GM18526 (cell line): Measurements from ENCODE around the gene SH3BP2.

ENCODE experiments used
- POLR2A ChIP-seq: IDR thresholded peaks from 3 replicates; pipeline ENCODE4 v1.6.1; 2011; ENCODE audit not compliant: insufficient read length; ENCODE audit errors: extremely low read depth

SH3BP2 gene

DNA sequence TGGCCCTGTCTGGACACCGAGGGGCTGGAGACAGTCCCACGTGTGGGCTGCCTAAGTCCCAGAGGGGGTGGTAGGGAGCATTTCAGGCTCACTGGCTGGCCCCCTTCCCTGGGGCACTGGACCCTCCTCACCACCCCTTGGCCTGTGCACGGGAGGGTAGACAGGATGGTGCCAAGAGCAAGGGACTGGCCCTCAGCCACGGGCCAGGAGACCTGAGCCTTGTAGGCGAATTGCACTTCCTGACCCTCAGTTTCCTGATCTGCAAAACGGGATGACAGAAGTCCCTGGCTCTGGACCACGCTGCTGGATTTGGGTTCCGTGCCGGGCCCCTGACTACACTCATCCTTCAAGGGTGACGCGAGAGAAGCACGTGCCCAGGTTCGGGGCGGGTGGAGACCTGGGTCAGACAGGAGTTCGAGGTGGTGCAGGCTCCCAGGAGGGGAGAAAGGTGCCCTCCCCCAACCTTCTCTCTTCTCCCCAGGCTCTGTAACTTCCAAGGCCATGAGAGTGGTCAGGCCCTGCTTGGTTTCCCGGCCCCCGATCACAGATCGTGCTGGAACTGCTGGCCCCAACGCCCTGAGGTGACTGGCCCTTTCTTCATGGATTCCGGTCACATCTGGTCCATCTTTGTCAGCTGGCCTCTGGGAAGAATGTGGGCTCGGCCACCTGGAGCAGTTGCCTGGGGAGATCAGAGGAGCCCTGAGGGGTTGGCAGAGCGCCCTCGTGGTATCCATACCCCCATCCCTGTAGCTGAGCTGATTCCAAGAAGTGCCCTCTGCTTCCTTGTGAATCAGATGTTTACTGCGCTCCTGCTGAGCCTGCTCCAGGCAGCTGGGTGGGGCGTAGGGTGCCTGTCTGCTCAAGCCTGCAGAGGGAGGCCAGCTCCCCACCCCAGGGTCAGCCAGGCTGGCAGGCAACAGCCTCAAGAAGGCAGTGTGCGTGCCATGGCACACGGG is 3.3 kb downstream of the SH3BP2 start:
- no peak for TF ChIP-seq POLR2A

DNA sequence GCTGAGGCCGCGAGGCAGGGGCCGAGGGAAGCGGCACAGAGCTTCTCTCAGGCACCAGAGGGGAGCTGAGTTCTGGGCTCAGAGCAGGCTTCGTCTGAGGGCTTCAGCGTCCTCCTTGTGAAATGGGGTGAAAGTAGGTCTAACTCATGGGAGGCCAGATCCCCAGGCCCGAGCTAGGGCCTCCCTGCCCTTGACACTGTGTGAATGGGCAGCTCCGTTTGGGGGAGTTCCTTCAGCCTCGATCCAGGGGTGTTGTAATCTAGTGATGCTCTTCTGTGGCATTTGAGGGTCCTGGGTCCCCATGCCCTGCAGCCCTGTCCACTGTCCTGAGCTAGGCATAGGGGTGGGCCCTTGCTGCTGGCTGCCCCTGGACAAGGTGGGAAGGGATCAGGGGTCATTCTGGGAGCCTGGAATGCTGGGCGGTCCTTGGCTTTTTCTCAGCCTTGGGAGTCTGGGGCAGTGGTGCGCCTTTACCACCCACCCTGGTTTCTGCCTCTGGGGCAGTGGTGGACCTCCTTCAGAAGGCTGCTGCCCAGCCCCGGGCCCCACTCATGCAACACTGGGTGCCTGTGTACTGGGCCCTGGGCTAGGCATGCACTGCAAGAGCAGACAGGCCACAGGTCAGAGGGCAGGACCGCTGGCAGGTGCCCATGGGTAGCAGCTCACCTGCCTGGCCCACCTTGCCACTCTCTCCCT is 4.1 kb downstream of the SH3BP2 start:
- TF ChIP-seq POLR2A: no peak

DNA sequence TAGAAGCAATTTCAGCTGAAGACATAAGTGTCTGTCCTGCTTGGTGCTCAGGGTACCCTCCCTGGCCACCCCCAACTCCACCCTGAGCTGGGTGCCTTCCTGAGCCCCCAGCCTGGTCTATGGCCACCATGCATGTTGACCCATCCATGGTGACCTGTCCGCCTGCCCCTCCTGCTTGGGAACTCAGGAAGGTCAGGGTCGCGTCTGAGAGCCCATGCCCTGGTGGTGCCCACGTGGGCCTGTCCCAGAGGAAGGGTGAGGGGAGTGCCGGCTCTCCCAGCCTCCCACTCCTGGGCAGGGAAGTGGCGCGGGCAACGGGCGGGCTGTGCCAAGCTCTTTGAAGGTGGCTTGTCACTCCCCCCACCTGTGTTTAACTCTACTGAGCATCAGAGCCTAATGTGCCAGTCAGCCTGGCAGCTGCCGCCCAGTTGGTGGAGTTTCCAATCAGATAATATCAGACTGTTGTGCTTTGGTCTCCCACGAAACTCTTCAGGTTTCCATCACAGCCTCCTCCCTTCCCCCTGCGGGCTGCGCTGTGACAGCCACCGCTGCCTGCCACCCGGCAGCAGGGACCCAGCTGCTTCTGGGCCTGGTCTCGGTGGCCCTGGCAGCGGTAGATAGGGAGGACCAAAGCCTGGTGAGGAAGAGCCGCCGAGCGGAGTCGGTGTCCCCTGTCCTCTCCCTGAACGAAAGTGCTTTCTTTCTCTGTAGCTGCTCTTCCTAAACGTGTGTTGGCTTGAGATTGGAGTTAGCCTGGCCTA is 4.8 kb downstream of the SH3BP2 start:
- TF ChIP-seq POLR2A: no peak

DNA sequence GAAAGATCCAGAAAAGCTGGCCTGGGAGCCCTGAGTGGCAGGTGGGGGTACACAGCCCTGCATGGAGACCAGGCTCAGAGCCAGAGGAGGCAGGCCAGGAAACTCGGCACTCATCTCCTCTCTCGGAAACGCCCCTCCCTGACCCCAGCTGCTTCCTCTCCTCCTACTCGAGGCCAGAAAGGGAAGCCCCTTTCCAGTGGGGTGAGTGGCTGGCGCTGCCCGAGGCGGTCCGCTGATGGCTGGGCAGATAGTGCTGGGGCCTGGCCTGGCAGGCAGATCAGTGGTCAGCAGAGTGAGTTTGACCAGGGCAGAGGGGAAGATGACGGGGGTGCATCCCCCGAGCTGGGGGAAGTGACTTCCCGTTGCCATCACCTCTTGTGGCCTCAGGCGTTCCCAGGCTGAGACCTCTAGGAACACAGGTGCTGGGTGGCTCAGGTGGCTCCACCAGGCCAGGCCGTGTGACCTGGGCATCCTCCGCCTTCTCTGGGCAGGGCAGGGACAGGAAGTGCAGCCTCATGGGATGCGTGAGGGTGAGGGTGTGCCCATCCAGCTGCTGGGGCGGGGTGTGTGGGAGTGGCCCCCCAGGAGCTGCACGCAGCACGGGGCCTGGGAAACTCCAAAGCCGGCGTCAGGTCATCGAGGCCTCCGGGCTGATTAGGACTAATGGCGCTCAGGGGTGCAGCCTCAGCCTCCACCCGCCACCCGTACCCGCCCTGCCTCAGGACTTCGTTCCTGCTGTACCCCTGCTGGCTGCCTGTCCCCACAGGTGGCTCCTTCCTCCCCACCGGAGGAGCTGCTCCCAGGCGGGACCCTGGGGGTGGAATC is 5.7 kb downstream of the SH3BP2 start:
- peak; percentile 29 for TF ChIP-seq POLR2A

DNA sequence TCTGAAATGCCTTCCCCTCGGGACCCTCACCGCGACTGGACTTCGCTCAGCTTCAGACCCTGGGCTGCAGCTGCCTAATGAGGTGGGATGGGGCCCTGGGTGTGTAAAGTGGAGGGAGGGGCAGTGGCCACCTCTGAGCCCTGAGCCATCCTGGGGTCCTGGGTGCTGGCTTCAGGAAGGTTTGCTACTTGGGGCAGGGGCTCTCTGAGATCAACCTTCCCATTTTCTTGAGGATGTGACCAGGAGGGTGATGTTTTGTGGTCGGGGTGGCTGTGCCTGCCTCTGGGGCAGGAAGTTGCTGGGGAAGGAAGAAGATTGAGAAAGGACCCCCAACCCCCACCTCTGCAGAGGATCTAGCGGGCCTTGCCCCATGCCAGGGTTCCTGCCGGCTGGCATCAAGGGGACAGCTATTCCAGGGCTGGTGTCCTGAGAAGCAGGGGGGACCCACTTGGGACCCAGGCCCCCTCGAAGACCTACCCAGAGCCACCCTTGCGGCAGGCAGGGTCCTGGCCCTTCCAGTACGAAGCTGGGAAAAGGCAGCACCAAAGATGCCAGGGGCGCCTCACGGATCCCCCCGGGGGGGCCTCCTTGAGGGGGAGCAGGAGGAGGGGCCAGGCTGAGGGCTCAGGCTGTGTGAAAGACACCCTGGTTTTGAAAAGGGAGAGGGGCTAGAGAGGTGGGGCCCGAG is 6.5 kb downstream of the SH3BP2 start:
- TF ChIP-seq POLR2A: no peak

DNA sequence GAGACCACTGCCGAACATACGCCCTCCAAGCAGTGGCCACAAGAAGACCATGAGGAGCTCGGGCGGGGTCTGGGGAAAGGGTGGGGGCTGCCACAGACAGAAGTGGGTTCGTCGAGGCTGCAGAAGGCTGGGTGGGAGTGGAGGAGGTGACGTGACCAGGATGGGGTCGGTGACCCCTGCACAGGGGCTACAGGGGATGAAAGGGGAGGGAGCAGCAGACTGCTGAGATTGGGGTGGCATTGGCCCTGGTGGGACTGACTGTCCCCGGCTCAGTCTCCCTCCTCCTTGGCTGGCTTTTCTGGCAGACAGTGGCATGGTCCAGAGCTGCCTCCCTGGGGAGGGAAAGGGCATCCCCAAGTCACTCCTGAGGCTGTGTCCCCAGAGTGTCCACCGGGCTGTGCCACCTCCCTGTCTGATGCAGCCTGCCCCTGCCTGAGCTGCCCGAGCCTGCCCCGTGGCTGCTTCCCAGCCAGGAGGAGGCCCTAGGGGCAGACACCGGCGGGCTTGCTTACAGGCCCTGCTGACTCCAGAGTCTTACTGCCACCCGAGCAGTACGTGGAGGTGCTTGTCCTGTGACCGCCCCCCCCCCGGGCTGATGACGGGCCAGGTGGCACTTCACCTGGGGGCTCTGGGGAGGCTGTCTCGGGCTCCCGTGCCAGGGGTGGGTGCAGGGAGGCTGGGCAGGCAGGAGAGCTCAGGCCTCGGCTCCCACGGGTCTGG is 7.2 kb downstream of the SH3BP2 start:
- TF ChIP-seq POLR2A: no peak

DNA sequence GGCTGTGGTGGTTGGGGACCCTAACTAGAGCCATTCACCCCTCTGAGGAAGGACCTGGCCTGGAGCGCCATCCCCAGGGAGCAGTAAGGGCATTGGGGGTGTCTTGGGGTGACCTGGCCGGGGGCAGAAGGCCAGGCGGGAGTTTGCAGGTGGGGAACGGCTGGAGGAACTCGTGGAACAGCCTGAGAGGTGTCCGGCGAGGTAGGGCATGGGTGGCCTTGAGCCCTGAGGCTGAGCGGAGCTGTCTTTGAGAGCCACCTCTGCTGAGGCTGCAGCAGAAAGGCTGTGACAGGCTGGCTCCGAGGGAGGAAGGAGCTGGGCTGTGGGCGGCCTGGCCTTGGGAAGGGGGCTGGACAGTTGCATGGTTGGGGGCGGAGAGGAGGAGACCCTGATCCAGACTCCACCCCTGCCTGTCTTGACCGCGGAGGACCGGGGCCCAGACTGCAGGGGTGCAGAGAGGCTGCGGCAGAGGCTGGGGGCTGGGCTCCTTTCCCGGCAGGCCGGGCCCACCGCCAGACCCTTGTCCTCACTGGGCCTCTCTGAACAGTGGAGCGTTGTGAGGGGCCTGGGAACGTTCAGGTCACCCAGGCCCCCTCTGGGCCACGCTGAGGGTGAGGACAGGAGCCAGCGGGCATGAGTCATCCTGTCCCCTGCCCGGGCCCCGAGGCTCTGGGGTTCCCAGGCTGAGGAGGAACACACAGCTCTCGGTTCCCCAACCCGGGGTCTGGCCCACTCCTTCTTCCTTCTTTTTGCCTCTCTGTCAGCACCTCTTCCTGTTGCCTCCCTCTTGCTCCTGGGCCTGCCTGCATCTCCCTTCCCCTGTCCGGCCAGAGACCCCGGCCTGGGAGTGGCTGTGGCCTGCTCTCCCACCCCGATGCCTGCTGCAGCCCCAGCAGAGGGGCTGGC is 8.1 kb downstream of the SH3BP2 start:
- TF ChIP-seq POLR2A: peak; percentile 24

DNA sequence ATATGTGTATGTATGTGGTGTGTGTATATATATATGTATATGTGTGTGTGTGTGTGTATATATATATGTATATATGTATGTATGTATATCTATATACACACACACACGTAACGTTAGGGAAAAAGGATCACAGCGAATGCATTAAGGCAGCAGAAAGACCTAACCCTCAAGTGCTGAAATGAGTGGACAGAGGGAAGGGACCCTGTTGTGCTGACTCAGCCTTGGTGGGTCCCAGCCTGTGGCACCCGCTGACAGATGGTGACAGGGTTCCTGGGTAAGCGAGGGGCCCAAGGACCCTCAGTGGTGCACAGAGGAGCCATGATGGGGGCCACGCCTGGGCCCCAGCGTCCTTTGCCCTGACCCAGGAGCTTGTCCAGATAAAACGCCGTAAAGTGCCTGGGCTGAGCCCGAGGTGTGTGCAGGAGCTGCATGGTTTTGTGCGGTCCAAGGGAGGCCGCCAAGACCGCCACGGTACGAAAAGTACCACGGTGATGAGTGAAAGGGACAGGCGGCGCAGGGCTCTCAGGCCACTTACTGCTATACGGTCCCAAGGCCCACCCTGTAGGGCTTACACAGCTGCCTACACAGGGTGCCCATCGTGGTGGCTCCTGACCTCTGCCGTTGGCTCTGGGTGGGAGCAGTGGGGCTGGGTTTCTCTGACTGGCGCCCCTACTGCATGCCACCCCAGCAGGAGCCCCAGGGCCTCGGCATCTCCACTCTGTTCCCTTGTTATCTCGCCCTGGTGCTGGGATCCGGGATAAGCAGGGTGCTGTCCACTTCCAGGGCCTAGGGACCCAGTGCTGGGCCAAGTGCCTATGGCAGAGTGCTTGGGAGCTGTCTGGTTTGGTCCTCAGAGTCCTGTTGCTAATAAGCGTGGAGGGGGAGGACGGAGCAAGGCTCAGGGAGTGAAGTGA is 10.0 kb downstream of the SH3BP2 start:
- no peak for TF ChIP-seq POLR2A

DNA sequence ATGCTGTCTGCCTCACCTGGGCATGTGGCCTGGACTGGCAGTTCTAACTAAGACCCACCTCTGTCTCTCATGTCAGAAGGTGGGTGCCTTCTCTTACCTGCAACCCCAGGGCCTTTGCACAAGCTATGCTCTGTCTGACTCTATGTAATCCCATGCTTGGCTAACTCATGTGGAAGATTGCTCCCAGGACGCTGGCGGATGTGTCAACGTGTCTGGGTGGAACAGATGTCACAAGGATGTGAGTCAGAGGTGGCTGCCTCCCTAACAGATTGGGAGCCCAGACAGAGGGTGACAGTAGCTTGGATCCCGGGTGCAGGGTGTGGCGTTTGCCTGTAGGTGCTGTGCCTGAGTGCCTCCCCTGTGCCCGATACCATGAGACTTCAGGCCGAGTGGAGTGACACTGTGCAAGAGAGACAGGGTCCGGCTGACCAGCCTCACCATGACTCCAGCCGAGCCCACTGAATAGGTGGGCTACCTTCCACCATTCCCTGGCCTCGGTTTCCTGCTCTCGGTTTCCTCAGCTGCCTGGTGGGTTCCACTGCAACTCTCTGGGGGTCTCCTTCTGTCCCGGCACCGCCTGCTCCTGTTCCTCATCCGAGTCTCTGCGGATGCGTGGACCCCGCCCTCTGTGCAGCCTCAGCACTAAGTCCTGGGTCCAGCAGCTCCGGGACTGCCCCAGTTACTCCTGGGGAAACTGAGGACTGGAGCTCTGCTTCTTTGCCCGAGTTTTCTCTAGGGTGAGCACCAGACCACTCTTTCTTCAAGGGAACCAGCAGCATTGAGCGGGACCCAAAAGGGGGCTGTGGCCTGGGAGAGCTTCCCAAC is 11.0 kb downstream of the SH3BP2 start:
- TF ChIP-seq POLR2A: no peak

DNA sequence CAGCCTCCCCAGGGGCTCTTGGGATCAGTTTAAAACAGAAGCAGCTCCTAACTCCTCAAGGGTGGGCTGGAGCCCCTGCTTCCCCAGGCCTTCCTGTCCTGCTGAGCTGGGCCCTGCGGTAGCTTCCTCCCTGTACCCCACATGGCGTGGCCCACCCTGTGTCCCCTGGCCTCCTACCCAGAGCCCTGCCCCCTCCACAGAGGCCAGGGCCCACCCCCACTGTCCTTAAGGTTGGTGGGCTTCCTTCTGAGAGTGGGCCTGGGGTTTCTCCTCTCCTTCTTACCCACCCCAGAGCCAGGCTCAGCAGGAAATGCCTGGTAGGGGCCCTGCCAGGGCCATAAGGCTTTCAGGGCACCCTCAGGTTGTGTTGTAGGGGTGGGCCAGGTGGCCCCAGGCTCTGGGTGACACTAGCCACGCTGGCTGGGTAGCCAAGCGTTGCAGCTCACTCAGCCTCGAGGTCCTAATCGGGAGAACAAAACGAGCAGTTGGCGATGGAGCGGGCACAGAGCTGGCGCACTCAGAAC is 11.6 kb downstream of the SH3BP2 start:
- no peak for TF ChIP-seq POLR2A
